HepG2 (cell line): ENCODE measurements around the gene CLIC2. TPM values are rescaled to one million over a fixed set of nuclear protein-coding genes. Genes with fewer than 3 reads are reported as not detected.
A peak's percentile ranks its signal among the peaks of the same experiment; 100 is the strongest.

ENCODE experiments used
- ATAC-seq: fragments of 200-7000 bp; cut with Tn5 transposase; 3 replicates; pipeline ENCODE4 v1.9.1; 2020; ENCODE audit warnings: mild to moderate bottlenecking, moderate library complexity
- BruUV-seq: library from RNA; stranded (reverse); fragments of 400-500 nt; replicated peaks from 2 replicates; lab custom pipeline; 2021; lab: Mats Ljungman, UMichigan
- CTCF ChIA-PET: fragments of 300-600 bp; formaldehyde crosslinking; extraction: SDS; loops from one replicate; lab custom pipeline; 2021; ENCODE audit warnings: low total read pairs, inconsistent platforms, low intra/inter-chr PET ratio; lab: Yijun Ruan, JAX
- POLR2A ChIA-PET: fragments of 350-600 bp; sonication (Branson Sonifier 250); formaldehyde crosslinking; loops from one replicate; lab custom pipeline; 2020; ENCODE audit warnings: antibody characterized with exemption, inconsistent platforms; lab: Yijun Ruan, JAX
- DNase-seq: peaks from one replicate; pipeline ENCODE4 v3.0.0-alpha.2; 2015; ENCODE audit warnings: low spot score
- FAIRE-seq: peaks from 3 replicates; lab custom pipeline; 2011; peaks lifted over from hg19 to GRCh38; lab: Jason Lieb, UNC
- H2AFZ ChIP-seq: one replicate; pipeline ENCODE4 v1.6.1; 2011; ENCODE audit warnings: low read length, inconsistent platforms
- H3K27ac ChIP-seq: fragments of 300-600 bp; 3 replicates; pipeline ENCODE4 v1.8.0; 2011; ENCODE audit warnings: mixed run types, mild to moderate bottlenecking, mixed read lengths, low read length, inconsistent platforms; ENCODE audit not compliant: insufficient read depth; ENCODE audit errors: extremely low read length
- H3K27me3 ChIP-seq, 2 experiments: fragments of 200-600 bp in 1 of 2; 2 replicates in 1 of 2; 3 replicates in 1 of 2; pipeline versions ENCODE4 v1.6.0 to v1.8.0; 2011; ENCODE audit warnings: low read length in 2 of 2, mild to moderate bottlenecking in 2 of 2, moderate library complexity in 2 of 2, inconsistent platforms in 1 of 2; ENCODE audit not compliant: insufficient read depth in 2 of 2, control insufficient read depth in 1 of 2
- H3K36me3 ChIP-seq, 2 experiments: fragments of 200-600 bp in 1 of 2; replicated peaks in 1 of 2; 2 replicates in 1 of 2; 3 replicates in 1 of 2; pipeline versions ENCODE4 v1.5.1 to v1.8.0; 2011; ENCODE audit warnings: low read length in 2 of 2, inconsistent platforms in 1 of 2; ENCODE audit not compliant: insufficient read depth in 2 of 2, control insufficient read depth in 1 of 2
- H3K4me1 ChIP-seq: 2 replicates; pipeline ENCODE4 v1.5.1; 2012; ENCODE audit warnings: low read length, inconsistent platforms; ENCODE audit not compliant: insufficient read depth
- H3K4me2 ChIP-seq: 2 replicates; pipeline ENCODE4 v1.6.0; 2011; ENCODE audit warnings: low read depth, low read length, inconsistent platforms
- H3K4me3 ChIP-seq, 3 experiments: fragments of 200-600 bp in 1 of 3; sonication (generic), shearing (Covaris generic) in 1 of 3; replicated peaks in 1 of 3; 2 replicates each; pipeline ENCODE4 v1.5.1; 2011 to 2016; ENCODE audit warnings: low read length in 3 of 3, inconsistent platforms in 2 of 3, low read depth in 2 of 3, mild to moderate bottlenecking in 2 of 3, control low read depth in 1 of 3, mixed read lengths in 1 of 3; ENCODE audit not compliant: insufficient read depth in 1 of 3
- H3K79me2 ChIP-seq: one replicate; pipeline ENCODE4 v1.6.1; 2011; ENCODE audit warnings: low read length, inconsistent platforms; ENCODE audit not compliant: insufficient read depth
- H3K9ac ChIP-seq: 2 replicates; pipeline ENCODE4 v1.6.0; 2011; ENCODE audit warnings: mild to moderate bottlenecking, low read depth, low read length, inconsistent platforms; ENCODE audit not compliant: insufficient read depth
- H3K9me3 ChIP-seq: 2 replicates; pipeline ENCODE4 v1.5.1; 2012; ENCODE audit warnings: mild to moderate bottlenecking, low read length
- H4K20me1 ChIP-seq: 2 replicates; pipeline ENCODE4 v1.6.0; 2011; ENCODE audit warnings: inconsistent platforms, mild to moderate bottlenecking, low read length, moderate library complexity; ENCODE audit not compliant: insufficient read depth
- LBX2 ChIP-seq: sonication (generic); formaldehyde crosslinking; IDR thresholded peaks from 2 replicates; pipeline ENCODE4 v1.5.0; 2020; ENCODE audit warnings: missing genetic modification reagents, mild to moderate bottlenecking, borderline replicate concordance
- RBAK ChIP-seq: sonication (generic); formaldehyde crosslinking; IDR thresholded peaks from 2 replicates; pipeline ENCODE4 v1.5.1; 2020; ENCODE audit warnings: mild to moderate bottlenecking, missing genetic modification reagents
- YY1 ChIP-seq: IDR thresholded peaks from 2 replicates; pipeline ENCODE4 v1.6.1; 2011; ENCODE audit warnings: low read length, low read depth, moderate library complexity, mild to moderate bottlenecking; ENCODE audit not compliant: insufficient read depth, insufficient replicate concordance
- ZNF3 ChIP-seq: IDR thresholded peaks from 2 replicates; pipeline ENCODE4 v1.7.0; 2017; ENCODE audit warnings: inconsistent platforms
- ZXDC ChIP-seq: sonication (generic); formaldehyde crosslinking; IDR thresholded peaks from 2 replicates; pipeline ENCODE4 v1.5.0; 2020; ENCODE audit warnings: mild to moderate bottlenecking, missing genetic modification reagents
- WGBS: methylation state at CpG from one replicate; pipeline ENCODE4 v1.1.6; 2017; ENCODE audit warnings: low lambda C conversion rate; 5-methylcytosine and 5-hydroxymethylcytosine counted together
- in situ Hi-C: cut with HindIII; loops from 2 replicates; pipeline ENCODE4 v1.10.0; 2017; ENCODE audit warnings: low pct_unique_long_range_greater_than_20kb; ENCODE audit not compliant: extremely low pct_ligation_motif_present
- intact Hi-C: fragments of 100-400 bp; cut with micrococcal nuclease; formaldehyde crosslinking; loops from one replicate; pipeline ENCODE4 v1.10.0; 2022; ENCODE audit not compliant: unreplicated experiment
- polyA plus RNA-seq, 8 experiments: library from polyadenylated mRNA; depleted of rRNA in 3 of 8; stranded (reverse) in 7 of 8; unstranded in 1 of 8; fragments of >200 nt; fragmentation: Illumina TruSeq in 4 of 8; extraction: Trizol in 4 of 8; gene quantifications; 2 replicates each; pipeline versions ENCODE4 v1.2.1 to v1.2.3, GENCODE V29; 2011 to 2016; ENCODE audit warnings: low read depth in 4 of 8, missing spikeins in 1 of 8, mixed read lengths in 1 of 8; ENCODE audit not compliant: insufficient read depth in 1 of 8
- total RNA-seq, 5 experiments: library from RNA; depleted of rRNA; stranded (reverse); fragments of >200 nt; fragmentation: Illumina TruSeq; extraction: Trizol; gene quantifications; 2 replicates each; pipeline ENCODE4 v1.2.3, GENCODE V29; 2016; ENCODE audit warnings: low read depth in 1 of 5

The CLIC2 gene
- total and polyA plus RNA-seq, 2 of the 13 experiments (the other 11 are each of a cell fraction or from before 2014, with no cell fraction given) = 0.24 to 0.25 TPM

- in situ Hi-C loops = no loop called here
- H4K20me1 ChIP-seq = no peaks in the 10 kb centered on the region
- peaks cover 9% of the 10 kb centered on the region for H3K4me1 ChIP-seq
- CTCF ChIA-PET = no interaction called here
- POLR2A ChIA-PET = no interaction called here
- intact Hi-C loops = no loop called here
- no peak overlapping the region for H3K27ac ChIP-seq
- peak overlapping the region; percentile 63; the same call in 1 of the 2 replicates for H3K4me2 ChIP-seq
- peak; percentile 12 for FAIRE-seq
- TF ChIP-seq RBAK (no peak), ZNF3 (CRISPR knock-in tag) (no peak), YY1 (no peak), LBX2 (CRISPR knock-in tag) (no peak), ZXDC (CRISPR knock-in tag) (no peak)
- H3K9me3 ChIP-seq = no peaks in the 10 kb centered on the region
- no TSS peak for BruUV-seq
- no peaks in the 10 kb centered on the region for H3K79me2 ChIP-seq
- ATAC-seq = no peak
- 31% methylated on average over 5 of the region's 5 CpGs for WGBS
- no peak overlapping the region for H3K9ac ChIP-seq
- no peaks in the 10 kb centered on the region for H3K36me3 ChIP-seq
- no peaks in the 10 kb centered on the region for H3K27me3 ChIP-seq
- no peak overlapping the region for H2AFZ ChIP-seq
- no peak for DNase-seq
- H3K4me3 ChIP-seq = no peak overlapping the region
Measured at GRCh38 chrX:155262970-155263754, 71.3 kb downstream of the CLIC2 start.
